ENCODE data around the gene IKZF3.
"Not testable (repeated sequence)": the region's sequence is repeated elsewhere in the genome, so short reads cannot be mapped to it uniquely, and the experiment has no call there.

DNA sequence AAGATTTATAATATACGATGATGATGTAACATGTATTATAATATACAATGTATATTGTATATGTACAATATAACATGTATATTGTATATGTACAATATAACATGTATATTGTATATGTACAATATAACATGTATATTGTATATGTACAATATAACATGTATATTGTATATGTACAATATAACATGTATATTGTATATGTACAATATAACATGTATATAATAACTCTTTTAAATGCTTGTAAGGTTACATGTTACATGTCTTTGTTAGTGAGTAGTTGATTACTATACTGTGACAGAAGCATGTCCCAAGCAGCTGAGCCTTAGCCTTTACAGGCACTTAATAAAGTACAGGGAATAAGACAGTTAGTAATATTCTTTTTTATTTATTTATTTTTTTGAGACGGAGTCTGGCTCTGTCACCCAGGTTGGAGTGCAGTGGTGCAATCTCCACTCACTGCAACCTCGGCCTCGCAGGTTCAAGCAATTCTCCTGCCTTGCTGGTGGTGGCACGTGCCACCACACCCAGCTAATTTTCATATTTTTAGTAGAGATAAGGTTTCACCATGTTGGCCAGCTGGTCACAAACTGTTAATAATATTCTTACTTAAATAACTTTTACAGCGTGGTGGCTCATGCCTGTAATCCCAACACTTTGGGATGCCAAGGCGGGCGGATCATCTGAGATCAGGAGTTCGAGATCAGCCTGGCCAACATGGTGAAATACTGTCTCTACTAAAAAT lies 8.0 kb downstream of the IKZF3 start:
- TF ChIP-seq EZH2 (IDR thresholded peaks at IDR 0.05; ENCODE audit: low read length) = not testable (repeated sequence)
- TF ChIP-seq, protein P1, sequence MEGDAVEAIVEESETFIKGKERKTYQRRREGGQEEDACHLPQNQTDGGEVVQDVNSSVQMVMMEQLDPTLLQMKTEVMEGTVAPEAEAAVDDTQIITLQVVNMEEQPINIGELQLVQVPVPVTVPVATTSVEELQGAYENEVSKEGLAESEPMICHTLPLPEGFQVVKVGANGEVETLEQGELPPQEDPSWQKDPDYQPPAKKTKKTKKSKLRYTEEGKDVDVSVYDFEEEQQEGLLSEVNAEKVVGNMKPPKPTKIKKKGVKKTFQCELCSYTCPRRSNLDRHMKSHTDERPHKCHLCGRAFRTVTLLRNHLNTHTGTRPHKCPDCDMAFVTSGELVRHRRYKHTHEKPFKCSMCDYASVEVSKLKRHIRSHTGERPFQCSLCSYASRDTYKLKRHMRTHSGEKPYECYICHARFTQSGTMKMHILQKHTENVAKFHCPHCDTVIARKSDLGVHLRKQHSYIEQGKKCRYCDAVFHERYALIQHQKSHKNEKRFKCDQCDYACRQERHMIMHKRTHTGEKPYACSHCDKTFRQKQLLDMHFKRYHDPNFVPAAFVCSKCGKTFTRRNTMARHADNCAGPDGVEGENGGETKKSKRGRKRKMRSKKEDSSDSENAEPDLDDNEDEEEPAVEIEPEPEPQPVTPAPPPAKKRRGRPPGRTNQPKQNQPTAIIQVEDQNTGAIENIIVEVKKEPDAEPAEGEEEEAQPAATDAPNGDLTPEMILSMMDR (optimal IDR thresholded peaks at IDR 0.05 in 1 of 3, IDR thresholded peaks at IDR 0.05 in 1 of 3, conservative IDR thresholded peaks at IDR 0.05 in 1 of 3; ENCODE audit: extremely low read depth in 1 of 3, insufficient read depth in 2 of 3, low read length in 3 of 3) = not testable (repeated sequence)

All from keratinocyte (primary cell).